Measurements from ENCODE around the gene ARHGDIB.

ARHGDIB gene

DNA sequence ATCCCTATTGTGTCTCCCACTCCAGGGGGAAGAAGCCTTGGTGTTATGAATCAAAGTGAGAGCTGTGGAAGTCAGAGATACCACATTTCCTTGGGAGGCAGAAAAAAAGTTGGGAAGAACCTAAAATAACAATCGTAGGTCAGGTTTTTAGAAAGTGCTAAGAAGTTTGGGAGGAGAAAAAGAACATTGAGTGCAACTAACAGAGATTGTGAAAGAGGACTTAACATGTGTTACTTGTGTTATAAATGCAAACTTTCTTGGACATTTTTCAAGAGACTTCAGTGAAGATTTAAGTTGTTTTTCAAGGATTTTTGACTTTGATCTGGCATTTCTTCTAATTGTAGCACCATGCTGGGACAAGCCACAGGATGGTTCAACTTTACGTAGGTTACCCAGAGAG, 15.2 kb downstream of the ARHGDIB start:
- H3K36me3 ChIP-seq (ENCODE audit: control insufficient read depth, insufficient read depth, low read length) = peaks cover 34% of the 10 kb centered on the region
- no peak for DNase-seq (ENCODE audit: extremely low read depth, insufficient read length)

DNA sequence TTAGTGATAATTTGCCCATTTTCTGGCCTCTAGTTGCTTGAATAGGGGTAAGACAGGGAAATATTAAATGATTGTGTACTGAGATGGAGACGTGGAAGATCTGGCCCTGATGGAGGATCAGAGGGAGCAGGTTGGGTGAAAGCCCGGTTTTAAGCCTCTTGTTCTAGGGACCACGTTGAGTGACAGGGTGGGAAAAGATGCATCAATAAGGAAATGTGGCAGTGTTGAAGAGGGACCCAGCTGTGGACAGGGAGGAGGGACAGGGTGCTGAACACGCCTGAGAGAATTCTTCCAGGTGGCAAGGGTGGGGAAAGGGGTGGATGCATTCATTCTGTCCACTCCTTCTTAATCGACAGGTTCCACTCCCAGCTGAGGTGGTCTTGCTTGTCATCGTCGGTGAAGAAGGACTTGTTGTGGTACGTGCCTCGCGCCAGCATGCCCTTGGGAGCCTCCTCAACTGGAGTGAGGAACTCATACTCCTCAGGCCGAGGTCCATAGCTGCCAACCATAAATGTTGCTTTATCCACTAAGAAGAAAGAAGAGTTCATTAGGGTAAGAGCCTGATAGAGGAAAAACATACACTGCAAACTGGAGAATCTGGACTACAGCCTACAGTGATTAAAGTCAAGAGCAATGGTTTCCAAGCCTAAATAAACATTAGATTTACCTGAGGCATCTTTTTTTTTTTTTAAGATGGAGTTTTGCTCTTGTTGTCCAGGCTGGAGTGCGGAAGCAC, 19.0 kb downstream of the ARHGDIB start:
- Histone ChIP-seq H3K36me3 (ENCODE audit: control insufficient read depth, insufficient read depth, low read length) (peaks cover 23% of the 10 kb centered on the region), H3K27me3 (replicated peaks; ENCODE audit: control insufficient read depth, insufficient read depth, low read length) (no peaks in the 10 kb centered on the region), H3K4me3 (replicated peaks; ENCODE audit: low read depth, low read length) (no peak overlapping the region)
- DNase-seq (ENCODE audit: extremely low read depth, insufficient read length) = no peak
- TF ChIP-seq, protein P1, sequence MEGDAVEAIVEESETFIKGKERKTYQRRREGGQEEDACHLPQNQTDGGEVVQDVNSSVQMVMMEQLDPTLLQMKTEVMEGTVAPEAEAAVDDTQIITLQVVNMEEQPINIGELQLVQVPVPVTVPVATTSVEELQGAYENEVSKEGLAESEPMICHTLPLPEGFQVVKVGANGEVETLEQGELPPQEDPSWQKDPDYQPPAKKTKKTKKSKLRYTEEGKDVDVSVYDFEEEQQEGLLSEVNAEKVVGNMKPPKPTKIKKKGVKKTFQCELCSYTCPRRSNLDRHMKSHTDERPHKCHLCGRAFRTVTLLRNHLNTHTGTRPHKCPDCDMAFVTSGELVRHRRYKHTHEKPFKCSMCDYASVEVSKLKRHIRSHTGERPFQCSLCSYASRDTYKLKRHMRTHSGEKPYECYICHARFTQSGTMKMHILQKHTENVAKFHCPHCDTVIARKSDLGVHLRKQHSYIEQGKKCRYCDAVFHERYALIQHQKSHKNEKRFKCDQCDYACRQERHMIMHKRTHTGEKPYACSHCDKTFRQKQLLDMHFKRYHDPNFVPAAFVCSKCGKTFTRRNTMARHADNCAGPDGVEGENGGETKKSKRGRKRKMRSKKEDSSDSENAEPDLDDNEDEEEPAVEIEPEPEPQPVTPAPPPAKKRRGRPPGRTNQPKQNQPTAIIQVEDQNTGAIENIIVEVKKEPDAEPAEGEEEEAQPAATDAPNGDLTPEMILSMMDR (IDR thresholded peaks at IDR 0.05; ENCODE audit: insufficient read depth, low read length, poor library complexity, severe bottlenecking) = no peak

More for the DNA sequence above, 15.2 kb downstream of the ARHGDIB start:
- Histone ChIP-seq H3K4me3 (replicated peaks; ENCODE audit: low read depth, low read length) (no peak overlapping the region), H3K27me3 (replicated peaks; ENCODE audit: control insufficient read depth, insufficient read depth, low read length) (no peaks in the 10 kb centered on the region)
- TF ChIP-seq, protein P1 (IDR thresholded peaks at IDR 0.05; ENCODE audit: insufficient read depth, low read length, poor library complexity, severe bottlenecking) = no peak

DNA sequence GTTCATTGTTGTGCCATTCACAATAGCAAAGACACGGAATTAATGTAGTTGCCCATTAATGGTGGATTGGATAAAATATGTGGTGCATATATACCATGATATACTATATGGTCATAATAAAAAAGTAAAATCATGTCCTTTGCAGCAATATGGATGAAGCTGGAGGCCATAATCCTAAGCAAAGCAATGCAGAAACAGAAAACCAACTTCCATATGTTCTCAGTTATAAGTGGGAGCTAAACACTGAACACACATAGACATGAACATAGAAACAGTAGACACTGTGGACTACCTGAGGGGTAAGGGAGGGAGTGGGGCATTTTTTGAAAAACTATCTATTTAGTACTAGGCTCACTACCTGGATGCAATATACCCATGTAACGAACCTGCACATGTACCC, 20.0 kb downstream of the ARHGDIB start:
- H3K36me3 ChIP-seq (ENCODE audit: control insufficient read depth, insufficient read depth, low read length) = peaks cover 17% of the 10 kb centered on the region
- TF ChIP-seq, protein P1 (IDR thresholded peaks at IDR 0.05; ENCODE audit: insufficient read depth, low read length, poor library complexity, severe bottlenecking) = no peak
- no peak for DNase-seq (ENCODE audit: extremely low read depth, insufficient read length)

DNA sequence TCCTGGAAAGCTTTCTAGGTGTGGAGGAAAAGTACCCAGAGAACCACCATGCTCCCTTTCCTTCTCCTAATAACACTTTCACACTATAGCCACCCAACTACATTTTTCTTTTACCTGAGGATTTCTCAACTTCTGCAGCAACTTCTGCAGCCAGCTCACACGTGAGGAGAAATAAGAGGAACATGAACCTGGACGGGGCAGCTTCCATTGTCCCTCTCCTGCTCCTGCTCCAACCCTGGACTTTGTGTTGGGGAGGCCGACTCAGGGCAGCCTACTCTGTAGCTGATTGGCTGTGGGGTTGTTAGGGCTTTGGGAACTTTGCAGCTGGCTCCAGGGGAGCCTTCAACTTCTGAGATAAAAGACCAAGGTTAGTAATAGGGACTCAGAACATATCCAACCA, 23.1 kb downstream of the ARHGDIB start, which contains the start of gene ERP27:
ERP27 (minus strand) TSS at position 237 of the 400 bp plus-strand sequence; CDS start at position 208, 29 bp downstream.
- DNase-seq (ENCODE audit: extremely low read depth, insufficient read length) = no peak
- Histone ChIP-seq H3K36me3 (ENCODE audit: control insufficient read depth, insufficient read depth, low read length) (peaks cover 5% of the 10 kb centered on the region), H3K4me3 (replicated peaks; ENCODE audit: low read depth, low read length) (no peak within 1 kb of the TSS), H3K27me3 (replicated peaks; ENCODE audit: control insufficient read depth, insufficient read depth, low read length) (no peaks in the 10 kb centered on the region)
- TF ChIP-seq, protein P1 (IDR thresholded peaks at IDR 0.05; ENCODE audit: insufficient read depth, low read length, poor library complexity, severe bottlenecking) = no peak

More for the DNA sequence above, 20.0 kb downstream of the ARHGDIB start:
- no peak overlapping the region for H3K4me3 ChIP-seq (replicated peaks; ENCODE audit: low read depth, low read length)
- H3K27me3 ChIP-seq (replicated peaks; ENCODE audit: control insufficient read depth, insufficient read depth, low read length) = no peaks in the 10 kb centered on the region

DNA sequence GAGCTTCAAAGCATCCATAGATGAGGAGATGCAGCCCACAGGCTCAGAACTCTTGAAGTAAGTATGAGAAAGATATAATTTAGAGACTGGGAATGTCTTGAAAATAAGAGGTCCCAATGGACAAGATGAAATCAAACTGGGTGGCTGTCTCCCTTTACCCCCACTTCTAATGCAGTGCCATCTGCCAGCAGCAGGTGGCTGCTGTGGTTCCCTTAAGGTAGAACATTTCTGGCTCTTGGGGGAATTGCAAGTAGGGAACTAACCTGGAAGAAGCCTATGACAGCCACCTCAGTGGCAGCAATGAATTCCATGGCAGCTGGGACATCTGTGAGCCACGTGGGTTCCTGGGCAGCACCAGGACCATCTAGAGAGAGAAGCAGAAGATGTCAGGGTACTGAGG, 23.7 kb downstream of the ARHGDIB start:
- no peaks in the 10 kb centered on the region for H3K27me3 ChIP-seq (replicated peaks; ENCODE audit: control insufficient read depth, insufficient read depth, low read length)
- DNase-seq (ENCODE audit: extremely low read depth, insufficient read length) = no peak
- TF ChIP-seq, protein P1 (IDR thresholded peaks at IDR 0.05; ENCODE audit: insufficient read depth, low read length, poor library complexity, severe bottlenecking) = peak; percentile 57
- no peak overlapping the region for H3K4me3 ChIP-seq (replicated peaks; ENCODE audit: low read depth, low read length)
- peaks cover 5% of the 10 kb centered on the region for H3K36me3 ChIP-seq (ENCODE audit: control insufficient read depth, insufficient read depth, low read length)
